Parathyroid adenoma (tissue), 2 donors: ENCODE measurements around the gene KIF11.

ENCODE experiments used
- H2AFZ ChIP-seq: fragments of 300-600 bp; sonication (generic); one replicate; pipeline ENCODE4 v1.7.0; 2017; ENCODE audit warnings: antibody characterized with exemption, mild to moderate bottlenecking
- H3K27ac ChIP-seq: fragments of 300-600 bp; sonication (generic); one replicate; pipeline ENCODE4 v1.7.0; 2017
- H3K27me3 ChIP-seq: fragments of 300-600 bp; sonication (generic); one replicate; pipeline ENCODE4 v1.7.0; 2017; ENCODE audit warnings: low read length; ENCODE audit not compliant: control insufficient read depth, insufficient read depth
- H3K36me3 ChIP-seq: fragments of 300-600 bp; sonication (generic); one replicate; pipeline ENCODE4 v1.7.0; 2017; ENCODE audit warnings: low read length; ENCODE audit not compliant: control insufficient read depth, insufficient read depth
- H3K4me1 ChIP-seq: fragments of 300-600 bp; sonication (generic); one replicate; pipeline ENCODE4 v1.7.0; 2017; ENCODE audit warnings: control low read depth
- H3K4me2 ChIP-seq: fragments of 300-600 bp; sonication (generic); one replicate; pipeline ENCODE4 v1.7.0; 2017; ENCODE audit warnings: low read length
- H3K4me3 ChIP-seq: fragments of 300-600 bp; sonication (generic); one replicate; pipeline ENCODE4 v1.7.0; 2017; ENCODE audit warnings: low read depth, low read length
- H3K79me2 ChIP-seq: fragments of 300-600 bp; sonication (generic); one replicate; pipeline ENCODE4 v1.7.0; 2017; ENCODE audit warnings: control low read depth
- H3K9ac ChIP-seq: fragments of 300-600 bp; sonication (generic); one replicate; pipeline ENCODE4 v1.7.0; 2017; ENCODE audit warnings: mild to moderate bottlenecking
- H3K9me3 ChIP-seq: fragments of 300-600 bp; sonication (generic); one replicate; pipeline ENCODE4 v1.7.0; 2017; ENCODE audit warnings: low read length; ENCODE audit not compliant: control insufficient read depth
- CTCF ChIP-seq: fragments of 300-600 bp; sonication (generic); IDR thresholded peaks from one replicate; pipeline ENCODE4 v1.7.0; 2017; ENCODE audit warnings: antibody characterized with exemption, mild to moderate bottlenecking
- donor health status: primary hyperparathyroidism.

KIF11 gene

GRCh38 chr10:92591550-92592022 is 1.3 kb upstream of the KIF11 start:
- no peaks in the 10 kb centered on the region for H3K4me1 ChIP-seq

GRCh38 chr10:92593619-92594588 is 974 bp downstream of the KIF11 start:
- Histone ChIP-seq H3K9me3 (no peaks in the 10 kb centered on the region), H3K4me1 (no peaks in the 10 kb centered on the region), H2AFZ (peak overlapping the region; percentile 94), H3K4me3 (peak overlapping the region; percentile 67), H3K36me3 (no peaks in the 10 kb centered on the region), H3K27ac (no peak overlapping the region), H3K79me2 (no peaks in the 10 kb centered on the region), H3K27me3 (no peaks in the 10 kb centered on the region), H3K9ac (no peak overlapping the region), H3K4me2 (peak overlapping the region; percentile 60)
- no peak for TF ChIP-seq CTCF

More at GRCh38 chr10:92591550-92592022, 1.3 kb upstream of the KIF11 start:
- H3K36me3 ChIP-seq = no peaks in the 10 kb centered on the region
- no peaks in the 10 kb centered on the region for H3K9me3 ChIP-seq
- no peak for TF ChIP-seq CTCF
- no peaks in the 10 kb centered on the region for H3K27me3 ChIP-seq
- no peaks in the 10 kb centered on the region for H3K79me2 ChIP-seq
- H3K4me3 ChIP-seq = peak overlapping the region; percentile 3
- H2AFZ ChIP-seq = peak overlapping the region; percentile 94
- H3K27ac ChIP-seq = peak overlapping the region; percentile 92
- H3K4me2 ChIP-seq = no peak overlapping the region
- H3K9ac ChIP-seq = no peak overlapping the region

- H3K27me3 ChIP-seq = no peaks in the 10 kb centered on the region
- no peak for TF ChIP-seq CTCF
Measured at GRCh38 chr10:92595505-92595904, 2.6 kb downstream of the KIF11 start.

GRCh38 chr10:92598321-92598720 is 5.4 kb downstream of the KIF11 start:
- Histone ChIP-seq H3K4me2 (no peak overlapping the region), H3K9me3 (no peaks in the 10 kb centered on the region), H2AFZ (no peak overlapping the region), H3K4me1 (no peaks in the 10 kb centered on the region), H3K27me3 (no peaks in the 10 kb centered on the region), H3K27ac (no peak overlapping the region), H3K36me3 (no peaks in the 10 kb centered on the region), H3K9ac (no peak overlapping the region), H3K79me2 (peaks cover 2% of the 10 kb centered on the region), H3K4me3 (no peak overlapping the region)
- no peak for TF ChIP-seq CTCF

More at GRCh38 chr10:92595505-92595904, 2.6 kb downstream of the KIF11 start:
- Histone ChIP-seq H3K27ac (no peak overlapping the region), H3K79me2 (peaks cover 2% of the 10 kb centered on the region), H3K9me3 (no peaks in the 10 kb centered on the region), H3K4me3 (no peak overlapping the region), H3K4me1 (no peaks in the 10 kb centered on the region), H3K36me3 (no peaks in the 10 kb centered on the region), H3K9ac (no peak overlapping the region), H3K4me2 (no peak overlapping the region), H2AFZ (no peak overlapping the region)
